MCF 10A (cell line): ENCODE data around the gene CLCF1. TPM values are rescaled to one million over a fixed set of nuclear protein-coding genes. Genes with fewer than 3 reads are reported as not detected.
"Not testable (repeated sequence)": the region's sequence is repeated elsewhere in the genome, so short reads cannot be mapped to it uniquely, and the experiment has no call there.

Experiments
- BruUV-seq: library from RNA; stranded (reverse); fragments of 400-500 nt; replicated peaks from 2 replicates; lab custom pipeline; 2021; lab: Mats Ljungman, UMichigan
- CTCF ChIA-PET: fragments of 300-600 bp; sonication (Branson Sonifier 250); formaldehyde crosslinking; extraction: SDS; loops from one replicate; lab custom pipeline; 2021; ENCODE audit warnings: antibody characterized with exemption, inconsistent platforms; lab: Yijun Ruan, JAX
- POLR2A ChIA-PET: fragments of 300-600, 350-650 bp; sonication (Branson Sonifier 250); formaldehyde crosslinking; extraction: SDS; loops from one replicate; lab custom pipeline; 2020; ENCODE audit warnings: antibody characterized with exemption, inconsistent platforms; lab: Yijun Ruan, JAX
- DNase-seq: peaks from one replicate; pipeline ENCODE4 v3.0.0-alpha.2; 2018; ENCODE audit not compliant: unreplicated experiment
- H3K27ac Mint-ChIP-seq: one replicate; pipeline ENCODE4 v1.8.0; 2022; ENCODE audit warnings: mild to moderate bottlenecking, low read depth, mixed read lengths; ENCODE audit not compliant: unreplicated experiment
- H3K27me3 Mint-ChIP-seq: one replicate; pipeline ENCODE4 v1.8.0; 2022; ENCODE audit warnings: mixed read lengths; ENCODE audit not compliant: insufficient read depth, unreplicated experiment
- H3K36me3 Mint-ChIP-seq: one replicate; pipeline ENCODE4 v1.8.0; 2022; ENCODE audit warnings: mild to moderate bottlenecking, moderate library complexity, mixed read lengths; ENCODE audit not compliant: insufficient read depth, unreplicated experiment
- H3K4me1 Mint-ChIP-seq: one replicate; pipeline ENCODE4 v1.8.0; 2022; ENCODE audit warnings: mixed read lengths; ENCODE audit not compliant: insufficient read depth, unreplicated experiment
- H3K4me3 Mint-ChIP-seq: one replicate; pipeline ENCODE4 v1.8.0; 2022; ENCODE audit warnings: mild to moderate bottlenecking, moderate library complexity, mixed read lengths; ENCODE audit not compliant: unreplicated experiment
- H3K9me3 Mint-ChIP-seq: one replicate; pipeline ENCODE4 v1.8.0; 2022; ENCODE audit warnings: mixed read lengths; ENCODE audit not compliant: unreplicated experiment
- intact Hi-C: fragments of 100-400 bp; cut with micrococcal nuclease; formaldehyde crosslinking; loops from 2 replicates; pipeline ENCODE4 v1.14.1; 2022
- total RNA-seq: library from RNA; stranded (reverse); gene quantifications from 2 replicates; pipeline ENCODE4 v1.2.3, GENCODE V29; 2022
- TF ChIP-seq, protein P1 (sequence below): fragments of 200-600 bp; IDR thresholded peaks from one replicate; pipeline ENCODE4 v1.8.0; 2022; ENCODE audit warnings: antibody characterized with exemption, mild to moderate bottlenecking; ENCODE audit not compliant: unreplicated experiment

The CLCF1 gene
- total RNA-seq, 1 experiment from 2014 or later: 5.8 TPM

DNA sequence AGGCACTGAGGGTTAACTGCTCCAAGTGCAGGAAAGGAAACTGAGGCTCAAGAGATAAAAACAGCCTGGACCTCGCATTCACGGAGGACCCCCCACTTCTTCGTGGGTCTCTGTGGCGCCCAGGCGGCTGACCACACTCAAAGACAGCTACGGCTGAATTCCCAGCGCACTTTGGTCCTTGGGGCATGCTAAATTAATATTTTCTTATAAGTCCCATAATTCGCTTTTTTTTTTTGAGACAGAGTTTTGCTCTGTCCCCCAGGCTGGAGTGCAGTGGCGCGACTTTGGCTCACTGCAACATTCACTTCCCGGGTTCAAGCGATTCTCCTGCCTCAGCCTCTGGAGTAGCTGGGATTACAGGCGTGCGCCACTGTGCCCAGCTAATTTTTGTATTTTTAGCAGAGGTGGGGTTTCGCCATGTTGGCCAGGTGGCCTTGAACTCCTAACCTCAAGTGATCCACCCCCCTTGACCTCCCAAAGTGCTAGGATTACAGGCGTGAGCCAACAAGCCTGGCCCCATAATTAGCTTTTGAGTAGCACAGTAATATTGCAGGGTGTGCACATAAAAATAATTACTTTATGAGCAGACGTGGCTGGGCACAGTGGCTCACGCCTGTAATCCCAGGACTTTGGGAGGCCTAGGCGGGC, 28.9 kb upstream of the CLCF1 start:
- H3K27ac Mint-ChIP-seq, H3K9me3 Mint-ChIP-seq, intact Hi-C loops, H3K4me1 Mint-ChIP-seq, DNase-seq, H3K27me3 Mint-ChIP-seq: not testable (repeated sequence)
- CTCF ChIA-PET: interaction anchor here (0.6 to 2.0 kb wide), 9 partner anchors 9 to 348 kb away, joined by 3 to 11 read pairs (median 4); partner anchors contain the start of genes GPR152 and RAD9A
- POLR2A ChIA-PET: interaction anchor here (0.6 to 3.3 kb wide), 19 partner anchors 10 to 181 kb away, joined by 3 to 61 read pairs (median 5); partner anchors contain the start of genes CDK2AP2, GSTP1, PITPNM1 and POLD4
- Mint-ChIP-seq H3K36me3 (peaks cover 21% of the 10 kb centered on the region), H3K4me3 (peak overlapping the region; percentile 71)
- TSS peak; percentile 68 for BruUV-seq

DNA sequence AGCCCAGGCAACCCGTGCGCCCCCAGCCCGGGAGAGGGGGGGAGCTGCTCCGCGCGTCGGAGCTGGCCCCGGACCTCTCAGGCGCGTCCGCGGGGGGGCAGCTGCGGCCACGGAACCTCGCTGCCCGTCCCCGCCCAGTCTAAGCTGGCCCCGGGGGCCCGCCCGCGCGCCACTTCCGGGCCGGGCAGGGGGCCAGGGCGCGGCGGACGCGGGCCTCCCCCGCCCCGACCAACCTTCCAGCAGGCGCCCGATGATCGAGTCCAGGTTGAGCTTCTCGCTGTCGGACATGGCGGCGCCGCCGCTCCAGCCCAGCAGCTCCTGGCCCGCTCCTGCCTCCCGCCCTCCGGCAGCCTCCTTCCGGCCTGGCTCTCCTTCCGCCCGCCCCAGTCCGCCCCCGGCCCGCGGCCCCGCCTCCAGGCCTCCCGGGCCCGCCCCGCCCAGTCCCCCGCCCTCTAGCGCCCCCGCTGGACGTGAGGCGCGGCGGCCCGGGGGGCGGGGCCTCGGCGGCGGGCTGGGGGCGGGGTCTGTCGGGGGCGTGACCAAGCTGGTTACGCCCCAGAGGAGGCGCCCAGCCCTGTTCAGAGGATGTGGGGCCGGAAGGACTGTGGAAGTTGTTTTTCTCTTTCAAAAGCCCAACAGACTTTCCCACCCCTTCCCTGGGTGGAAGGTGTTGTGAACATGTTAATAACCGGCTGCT, 28.2 kb upstream of the CLCF1 start, which contains the start of gene PPP1CA:
Gene PPP1CA, minus strand, starts transcription at position 364 of the 697 bp plus-strand sequence. Its CDS starts 76 bp downstream, at position 288.
- no peaks in the 10 kb centered on the region for H3K9me3 Mint-ChIP-seq
- no peaks in the 10 kb centered on the region for H3K27me3 Mint-ChIP-seq
- intact Hi-C loops: loop anchor here (1.0 kb wide), 2 partner anchors 68 to 105 kb away; partner anchors contain the start of gene TMEM134

DNA sequence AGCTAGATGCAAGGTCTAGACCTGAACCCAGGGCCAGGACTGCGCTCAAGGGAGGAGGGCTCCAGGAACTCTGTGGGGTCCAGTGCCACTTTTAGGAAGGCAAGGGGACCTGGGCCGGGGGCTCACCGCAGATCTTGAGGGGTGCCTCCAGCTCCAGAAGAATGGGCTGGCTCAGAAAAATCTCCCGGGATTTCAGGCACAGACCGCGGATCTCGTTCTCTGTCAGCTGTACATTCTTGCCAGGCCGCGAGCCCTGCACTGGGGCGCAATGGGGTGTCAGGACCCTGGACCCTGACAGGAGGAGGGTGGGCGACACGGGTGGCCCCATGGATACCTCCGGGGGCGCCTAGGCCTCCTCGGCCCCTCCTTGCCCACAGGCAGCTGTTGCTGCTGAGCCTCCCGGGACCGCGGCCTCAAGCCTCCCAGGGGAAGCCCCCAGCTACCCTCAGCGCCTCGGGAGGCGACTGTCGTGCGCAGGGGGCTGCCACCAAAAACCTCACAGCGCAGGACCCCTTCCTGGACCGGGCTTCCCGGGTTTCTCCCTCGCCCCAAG, 27.6 kb upstream of the CLCF1 start:
- Mint-ChIP-seq H3K27ac (no peak overlapping the region), H3K4me3 (peak overlapping the region; percentile 71), H3K4me1 (peaks cover 9% of the 10 kb centered on the region), H3K36me3 (peaks cover 30% of the 10 kb centered on the region), H3K27me3 (no peaks in the 10 kb centered on the region), H3K9me3 (no peaks in the 10 kb centered on the region)
- BruUV-seq: no TSS peak
- CTCF ChIA-PET: interaction anchor here (0.5 to 2.0 kb wide), 19 partner anchors 9 to 786 kb away, joined by 3 to 11 read pairs (median 4); partner anchors contain the start of genes GPR152, RAD9A, RPS6KB2 and TMEM134
- DNase-seq: no peak
- POLR2A ChIA-PET: interaction anchor here (0.6 to 3.3 kb wide), 25 partner anchors 10 to 183 kb away, joined by 3 to 61 read pairs (median 4); partner anchors contain the start of genes AIP, ANKRD13D, CDK2AP2 and GSTP1
- intact Hi-C loops: loop anchor here (1.0 kb wide), 2 partner anchors 68 to 105 kb away; partner anchors contain the start of gene TMEM134
- TF ChIP-seq, protein P1, sequence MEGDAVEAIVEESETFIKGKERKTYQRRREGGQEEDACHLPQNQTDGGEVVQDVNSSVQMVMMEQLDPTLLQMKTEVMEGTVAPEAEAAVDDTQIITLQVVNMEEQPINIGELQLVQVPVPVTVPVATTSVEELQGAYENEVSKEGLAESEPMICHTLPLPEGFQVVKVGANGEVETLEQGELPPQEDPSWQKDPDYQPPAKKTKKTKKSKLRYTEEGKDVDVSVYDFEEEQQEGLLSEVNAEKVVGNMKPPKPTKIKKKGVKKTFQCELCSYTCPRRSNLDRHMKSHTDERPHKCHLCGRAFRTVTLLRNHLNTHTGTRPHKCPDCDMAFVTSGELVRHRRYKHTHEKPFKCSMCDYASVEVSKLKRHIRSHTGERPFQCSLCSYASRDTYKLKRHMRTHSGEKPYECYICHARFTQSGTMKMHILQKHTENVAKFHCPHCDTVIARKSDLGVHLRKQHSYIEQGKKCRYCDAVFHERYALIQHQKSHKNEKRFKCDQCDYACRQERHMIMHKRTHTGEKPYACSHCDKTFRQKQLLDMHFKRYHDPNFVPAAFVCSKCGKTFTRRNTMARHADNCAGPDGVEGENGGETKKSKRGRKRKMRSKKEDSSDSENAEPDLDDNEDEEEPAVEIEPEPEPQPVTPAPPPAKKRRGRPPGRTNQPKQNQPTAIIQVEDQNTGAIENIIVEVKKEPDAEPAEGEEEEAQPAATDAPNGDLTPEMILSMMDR: no peak

More for the DNA sequence above, 28.2 kb upstream of the CLCF1 start, which contains the start of gene PPP1CA:
- peak within 1 kb of the TSS; percentile 71 for H3K4me3 Mint-ChIP-seq
- H3K36me3 Mint-ChIP-seq: peaks cover 27% of the 10 kb centered on the region
- TF ChIP-seq, protein P1: peak; percentile 35
- peak; percentile 84 for DNase-seq
- CTCF ChIA-PET: interaction anchor here (0.5 to 2.0 kb wide), 20 partner anchors 9 to 786 kb away, joined by 3 to 11 read pairs (median 4); partner anchors contain the start of genes GPR152, RAD9A, RPS6KB2 and TMEM134
- no TSS peak for BruUV-seq
- POLR2A ChIA-PET: interaction anchor here (0.6 to 3.3 kb wide), 27 partner anchors 10 to 182 kb away, joined by 3 to 61 read pairs (median 4); partner anchors contain the start of genes AIP, ANKRD13D, CDK2AP2 and GSTP1
- peaks cover 9% of the 10 kb centered on the region for H3K4me1 Mint-ChIP-seq
- H3K27ac Mint-ChIP-seq: no peak within 1 kb of the TSS

DNA sequence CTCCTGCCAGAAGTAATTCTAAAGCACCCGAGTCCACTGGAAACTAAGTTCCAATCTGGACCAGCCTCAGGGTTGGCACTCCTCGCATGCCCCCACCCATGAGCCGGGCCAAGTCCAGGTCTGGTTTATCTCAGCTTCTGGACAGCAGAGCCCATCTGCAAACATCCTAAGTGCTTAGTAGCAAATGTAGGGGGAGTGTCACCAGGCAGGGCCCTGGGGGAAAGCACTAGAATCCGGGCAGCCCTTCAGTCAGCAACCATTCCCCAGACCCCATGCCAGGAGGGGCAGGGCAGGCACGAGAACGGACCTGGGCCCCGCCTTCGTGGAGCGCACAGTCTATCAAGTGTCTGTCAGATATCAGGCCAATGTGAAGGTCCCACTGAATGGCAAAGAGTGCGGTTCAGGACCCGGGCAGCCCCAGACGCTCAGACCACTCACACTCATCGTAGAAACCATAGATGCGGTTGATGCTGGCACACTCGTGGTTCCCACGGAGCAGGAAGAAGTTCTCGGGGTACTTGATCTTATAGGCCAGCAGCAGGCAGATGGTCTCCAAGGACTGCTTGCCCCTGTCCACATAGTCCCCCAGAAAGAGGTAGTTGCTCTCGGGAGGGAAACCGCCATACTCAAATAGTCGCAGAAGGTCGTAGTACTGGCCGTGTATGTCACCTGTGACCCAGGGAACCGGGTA, 27.0 kb upstream of the CLCF1 start:
- no peak for DNase-seq
- Mint-ChIP-seq H3K36me3 (peaks cover 33% of the 10 kb centered on the region), H3K9me3 (no peaks in the 10 kb centered on the region), H3K4me3 (peak overlapping the region; percentile 71), H3K27ac (no peak overlapping the region), H3K27me3 (no peaks in the 10 kb centered on the region), H3K4me1 (peaks cover 9% of the 10 kb centered on the region)
- BruUV-seq: no TSS peak
- POLR2A ChIA-PET: interaction anchor here (0.6 to 3.3 kb wide), 15 partner anchors 9 to 183 kb away, joined by 3 to 61 read pairs (median 7); partner anchors contain the start of genes AIP, ANKRD13D, CDK2AP2 and GSTP1
- TF ChIP-seq, protein P1: no peak
- CTCF ChIA-PET: interaction anchor here (0.6 to 2.0 kb wide), 11 partner anchors 8 to 106 kb away, joined by 3 to 11 read pairs (median 4); partner anchors contain the start of genes RAD9A, RPS6KB2 and TMEM134
- intact Hi-C loops: no loop called here
